MM.1S (cell line): ENCODE results near the gene WWTR1.

Experiments used
- CTCF ChIP-seq: fragments of 300-600 bp; sonication (generic); IDR thresholded peaks from 2 replicates; pipeline ENCODE4 v1.5.1; 2016; ENCODE audit warnings: antibody characterized with exemption, low read length, mixed read lengths
- EZH2 ChIP-seq: fragments of 300-600 bp; sonication (generic); optimal IDR thresholded peaks from 2 replicates; pipeline ENCODE3; 2017; ENCODE audit warnings: low read depth, mild to moderate bottlenecking, antibody characterized with exemption, low read length, mixed read lengths
- EZH2phosphoT487 ChIP-seq: fragments of 300-600 bp; sonication (generic); IDR thresholded peaks from 2 replicates; pipeline ENCODE4 v1.6.1; 2018; ENCODE audit warnings: antibody characterized with exemption, low read length

- TF ChIP-seq CTCF (no peak), EZH2 (no peak), EZH2phosphoT487 (no peak)
Measured at GRCh38 chr3:149660462-149660861, 2.6 kb upstream of the WWTR1 start.
